Glutamatergic neuron (in vitro differentiated cells): ENCODE data around the gene PPP1R9B. TPM values are rescaled to one million over a fixed set of nuclear protein-coding genes. Genes with fewer than 3 reads are reported as not detected.

Experiments used
- DNase-seq: peaks from one replicate; pipeline ENCODE4 v3.0.0; 2022
- H3K27ac Mint-ChIP-seq: one replicate; pipeline ENCODE4 v1.8.0; 2020; ENCODE audit warnings: mild to moderate bottlenecking, mixed read lengths, inconsistent platforms; ENCODE audit not compliant: unreplicated experiment
- H3K27me3 Mint-ChIP-seq: one replicate; pipeline ENCODE4 v1.8.0; 2020; ENCODE audit warnings: mild to moderate bottlenecking, moderate library complexity, mixed read lengths, inconsistent platforms; ENCODE audit not compliant: unreplicated experiment
- H3K36me3 Mint-ChIP-seq: one replicate; pipeline ENCODE4 v1.8.0; 2020; ENCODE audit warnings: mild to moderate bottlenecking, mixed read lengths, inconsistent platforms; ENCODE audit not compliant: unreplicated experiment
- H3K4me1 Mint-ChIP-seq: one replicate; pipeline ENCODE4 v1.8.0; 2020; ENCODE audit warnings: mild to moderate bottlenecking, low read depth, mixed read lengths, inconsistent platforms; ENCODE audit not compliant: unreplicated experiment
- H3K4me3 Mint-ChIP-seq: one replicate; pipeline ENCODE4 v1.8.0; 2020; ENCODE audit warnings: mild to moderate bottlenecking, mixed read lengths, inconsistent platforms; ENCODE audit not compliant: unreplicated experiment
- H3K9me3 Mint-ChIP-seq: one replicate; pipeline ENCODE4 v1.8.0; 2020; ENCODE audit warnings: mild to moderate bottlenecking, moderate library complexity, mixed read lengths, inconsistent platforms; ENCODE audit not compliant: unreplicated experiment
- CTCF ChIP-seq: fragments of 200-600 bp; sonication (generic); IDR thresholded peaks from one replicate; pipeline ENCODE4 v1.5.0; 2021; ENCODE audit not compliant: partially characterized antibody, unreplicated experiment
- total RNA-seq: library from RNA; stranded (reverse); fragmentation: NEBNext Ultra II Directional; extraction: Animal tissue kit (Norgen Biotek cat#: 25700); gene quantifications from one replicate; pipeline ENCODE4 v1.2.1, GENCODE V29; 2021; ENCODE audit not compliant: unreplicated experiment

The PPP1R9B gene
- total RNA-seq, 1 donor from 2014 or later = 74.0 TPM

- no peak for DNase-seq
- TF ChIP-seq CTCF = no peak
- H3K36me3 Mint-ChIP-seq = no peaks in the 10 kb centered on the region
- H3K9me3 Mint-ChIP-seq = peaks cover 4% of the 10 kb centered on the region
- no peak overlapping the region for H3K4me3 Mint-ChIP-seq
- no peak overlapping the region for H3K27ac Mint-ChIP-seq
- H3K27me3 Mint-ChIP-seq = peaks cover 13% of the 10 kb centered on the region
- no peaks in the 10 kb centered on the region for H3K4me1 Mint-ChIP-seq
Measured at GRCh38 chr17:50192618-50193291, 42.3 kb upstream of the PPP1R9B start.

GRCh38 chr17:50192144-50192617 lies 41.7 kb upstream of the PPP1R9B start:
- no peaks in the 10 kb centered on the region for H3K4me1 Mint-ChIP-seq

GRCh38 chr17:50191359-50192143 lies 41.1 kb upstream of the PPP1R9B start:
- no peak for DNase-seq
- Mint-ChIP-seq H3K27me3 (peaks cover 13% of the 10 kb centered on the region), H3K4me1 (no peaks in the 10 kb centered on the region), H3K9me3 (peaks cover 4% of the 10 kb centered on the region), H3K27ac (no peak overlapping the region), H3K36me3 (no peaks in the 10 kb centered on the region), H3K4me3 (no peak overlapping the region)
- TF ChIP-seq CTCF = no peak

More at GRCh38 chr17:50192144-50192617, 41.7 kb upstream of the PPP1R9B start:
- peaks cover 13% of the 10 kb centered on the region for H3K27me3 Mint-ChIP-seq
- H3K27ac Mint-ChIP-seq = no peak overlapping the region
- no peak for TF ChIP-seq CTCF
- peaks cover 4% of the 10 kb centered on the region for H3K9me3 Mint-ChIP-seq
- DNase-seq = no peak
- no peaks in the 10 kb centered on the region for H3K36me3 Mint-ChIP-seq
- no peak overlapping the region for H3K4me3 Mint-ChIP-seq

GRCh38 chr17:50190603-50191358 lies 40.3 kb upstream of the PPP1R9B start:
- no peaks in the 10 kb centered on the region for H3K4me1 Mint-ChIP-seq
- peaks cover 5% of the 10 kb centered on the region for H3K9me3 Mint-ChIP-seq
- H3K27me3 Mint-ChIP-seq = peaks cover 13% of the 10 kb centered on the region
- no peak overlapping the region for H3K27ac Mint-ChIP-seq
- H3K4me3 Mint-ChIP-seq = no peak overlapping the region
- no peaks in the 10 kb centered on the region for H3K36me3 Mint-ChIP-seq
- no peak for TF ChIP-seq CTCF
- DNase-seq = no peak

- no peaks in the 10 kb centered on the region for H3K4me1 Mint-ChIP-seq
- DNase-seq = no peak
- no peak overlapping the region for H3K27ac Mint-ChIP-seq
- H3K36me3 Mint-ChIP-seq = no peaks in the 10 kb centered on the region
- H3K27me3 Mint-ChIP-seq = peaks cover 12% of the 10 kb centered on the region
- H3K9me3 Mint-ChIP-seq = peaks cover 5% of the 10 kb centered on the region
- TF ChIP-seq CTCF = no peak
- H3K4me3 Mint-ChIP-seq = no peak overlapping the region
Measured at GRCh38 chr17:50190293-50190602, 39.8 kb upstream of the PPP1R9B start.
